GM21515 (cell line): Measurements from ENCODE around the gene EIF4B.

Experiments
- ATAC-seq: cut with Tn5 transposase; IDR thresholded peaks from one replicate; pipeline ENCODE4 v1.9.1; 2021; ENCODE audit not compliant: unreplicated experiment

The EIF4B gene

DNA sequence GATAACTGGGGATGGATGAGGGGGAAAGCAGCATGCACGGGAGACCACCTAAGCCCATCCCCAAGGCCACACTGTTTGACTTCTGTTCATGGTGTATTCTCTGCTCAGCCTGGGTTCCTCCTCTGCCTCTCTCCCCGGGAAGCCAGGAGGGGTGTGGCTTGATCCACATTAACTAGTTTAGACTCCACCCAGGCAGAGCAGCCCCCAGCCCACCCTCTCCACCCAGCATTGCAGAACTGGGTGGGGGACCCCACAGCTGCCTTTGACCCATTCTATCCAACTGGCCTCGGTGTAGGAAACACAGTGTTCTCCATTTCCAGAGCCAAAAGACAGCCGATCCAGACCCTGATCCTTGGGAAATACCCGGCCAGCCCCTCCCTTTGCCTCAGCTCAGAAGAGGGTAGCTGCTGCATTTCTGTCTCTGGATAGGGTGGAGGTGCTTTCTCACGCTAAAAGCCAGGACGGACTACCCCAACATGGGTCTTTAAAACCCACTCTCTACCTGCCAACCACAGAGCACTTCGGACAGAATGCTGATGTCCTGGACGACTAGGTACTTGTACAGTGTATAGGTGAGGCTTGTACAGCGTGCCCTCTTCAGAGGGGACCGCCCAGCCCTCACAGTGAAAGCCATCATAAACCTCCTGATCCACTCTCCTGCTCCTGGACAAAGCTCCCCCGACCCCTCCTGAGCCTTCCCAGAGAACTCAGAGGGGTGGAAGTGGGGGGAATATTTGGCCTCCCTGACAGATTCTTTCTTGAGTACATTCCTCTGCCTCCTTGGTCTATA is 63.6 kb downstream of the EIF4B start:
- ATAC-seq: no peak

DNA sequence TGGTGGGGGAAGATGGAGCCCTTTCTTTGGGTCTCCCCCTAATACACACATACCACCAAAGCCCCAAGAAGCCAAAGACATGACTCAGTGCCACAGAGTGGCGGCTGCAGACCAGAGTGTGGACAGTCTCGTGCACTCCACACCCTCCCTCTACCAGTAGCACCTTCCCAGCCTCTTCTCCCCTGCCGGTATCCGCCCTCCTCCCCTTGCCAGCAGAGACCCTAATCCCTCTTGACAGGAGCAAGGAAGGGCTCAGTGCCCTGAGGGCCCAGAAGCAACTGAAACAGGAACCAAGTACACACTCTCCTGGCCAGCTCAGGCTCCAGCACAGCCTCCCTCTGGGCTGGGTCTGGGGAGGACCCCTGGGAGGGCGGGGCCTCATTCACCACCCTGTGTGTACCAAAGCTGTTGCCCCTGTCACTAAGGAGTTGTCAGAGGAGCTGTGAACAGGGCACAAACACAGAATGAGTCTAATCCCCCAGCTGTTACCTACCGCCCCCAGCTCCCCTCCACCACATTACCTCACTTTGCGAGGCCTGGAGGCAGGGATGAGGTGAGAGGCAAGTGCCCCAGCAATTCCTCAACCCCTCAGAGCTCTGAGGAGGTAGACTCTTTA is 64.7 kb downstream of the EIF4B start:
- ATAC-seq: no peak

DNA sequence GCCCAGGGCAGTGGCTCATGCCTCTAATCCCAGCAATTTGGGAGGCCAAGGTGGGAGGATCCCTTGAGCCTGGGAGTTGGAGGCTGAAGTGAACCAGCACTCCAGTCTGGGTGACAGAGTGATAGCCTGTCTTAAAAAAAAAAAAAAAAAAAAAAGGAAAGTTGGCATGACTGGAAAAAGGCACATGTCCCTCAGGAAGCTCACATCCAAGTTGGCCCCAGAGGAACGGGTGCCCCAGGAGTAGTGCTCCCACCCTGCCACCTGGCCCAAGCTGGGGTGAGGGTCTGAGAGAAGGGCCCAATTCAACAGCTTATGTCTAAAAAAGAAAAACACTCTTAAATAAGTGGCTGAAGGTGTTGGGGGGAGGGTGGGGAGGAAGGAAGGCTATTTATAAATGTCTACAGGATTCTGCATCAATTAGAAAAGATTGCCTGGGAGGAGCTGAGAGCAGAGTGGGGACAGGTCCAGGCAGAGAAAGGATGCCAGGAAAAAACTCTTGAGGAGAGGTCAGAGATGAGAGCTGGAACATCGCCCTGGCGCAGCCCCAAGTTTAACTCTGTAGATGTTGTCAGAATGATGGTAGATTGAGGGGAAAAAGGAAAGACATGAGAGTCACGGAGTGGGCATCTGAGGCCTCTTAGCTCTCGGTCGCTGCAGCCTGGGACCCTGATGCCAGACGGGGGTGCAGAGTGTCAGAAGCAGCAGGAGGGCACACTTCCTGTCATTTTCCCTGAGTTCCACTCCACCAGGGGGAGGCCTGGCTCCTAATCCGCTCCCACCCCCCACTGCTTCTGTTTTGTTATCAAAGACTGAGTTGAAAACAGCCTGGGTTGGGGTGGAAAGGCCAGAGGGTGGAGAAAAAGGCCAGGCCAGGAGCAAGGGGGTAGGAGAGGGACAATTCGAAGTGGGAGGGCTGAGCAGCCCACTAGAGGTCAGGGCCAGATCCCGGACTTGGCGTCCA is 65.6 kb downstream of the EIF4B start:
- no peak for ATAC-seq

DNA sequence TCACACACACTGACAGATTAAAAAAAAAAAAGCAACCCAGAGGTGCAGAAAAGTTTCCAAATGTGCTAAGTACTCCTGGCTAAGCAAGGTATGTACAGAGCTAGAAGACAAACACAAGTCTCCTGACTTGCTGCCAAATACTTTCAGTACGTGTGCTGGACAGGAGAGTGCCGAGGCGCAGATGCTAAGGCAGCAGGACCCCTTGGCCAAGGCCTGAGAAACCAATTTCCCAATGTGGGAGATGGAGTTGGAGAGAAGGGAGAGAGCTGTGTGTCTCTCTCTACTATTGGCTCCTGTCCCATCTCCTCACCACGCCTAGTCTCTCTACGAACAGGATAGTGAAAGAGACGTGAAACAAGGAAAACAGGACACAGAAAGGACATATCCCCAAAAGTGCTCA is 67.6 kb downstream of the EIF4B start:
- no peak for ATAC-seq

DNA sequence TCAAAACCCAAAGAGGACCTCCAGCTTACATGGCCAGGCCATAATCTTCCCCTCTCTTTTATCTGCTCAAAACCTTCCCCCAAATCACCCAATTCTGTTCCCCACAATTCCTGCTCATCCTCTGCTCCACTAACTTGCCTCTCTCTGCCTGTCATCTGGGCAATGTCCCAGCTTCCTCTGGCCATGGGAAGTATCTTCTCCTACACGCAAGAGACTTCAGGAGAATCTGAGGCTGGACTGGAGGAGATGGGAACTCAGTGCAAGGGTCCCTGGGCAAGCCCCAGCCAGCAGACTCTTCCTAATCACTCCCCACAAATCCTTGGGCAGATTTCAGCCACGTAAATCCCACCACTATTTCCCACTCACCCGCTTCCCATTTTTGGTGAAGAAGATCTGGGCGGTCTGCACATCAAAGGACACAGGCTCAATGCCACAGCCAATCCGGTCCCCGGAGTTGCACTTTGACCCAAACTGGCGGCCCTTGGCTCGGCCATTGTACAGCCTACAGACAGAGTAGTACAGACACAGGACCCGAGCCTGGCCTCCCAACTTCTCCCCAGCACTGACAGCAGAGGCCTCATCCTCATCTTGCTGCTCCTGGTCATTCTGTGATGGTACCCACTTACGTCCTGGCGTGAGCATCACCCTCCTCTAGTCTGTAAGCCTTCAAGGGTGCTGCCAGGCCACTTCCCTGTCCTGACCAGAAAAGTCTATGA is 68.2 kb downstream of the EIF4B start:
- ATAC-seq: no peak

DNA sequence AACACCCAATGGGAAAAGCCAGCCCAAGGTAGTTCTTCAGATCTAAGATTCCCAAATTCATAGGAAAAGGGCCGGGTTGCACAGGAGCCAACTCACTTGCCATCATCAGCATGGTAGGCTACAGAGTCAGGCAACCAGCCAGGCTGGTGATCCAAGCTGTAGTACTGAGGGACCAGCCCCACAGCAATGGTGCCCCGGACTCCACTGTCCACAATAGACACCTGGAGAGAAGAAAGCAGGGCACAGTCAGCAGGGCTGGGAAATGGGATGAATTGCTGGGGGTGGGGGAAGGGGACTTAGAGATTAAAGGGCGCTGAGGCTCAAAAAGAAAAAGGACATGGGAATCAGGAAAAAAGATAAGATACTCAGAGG is 68.7 kb downstream of the EIF4B start:
- no peak for ATAC-seq

DNA sequence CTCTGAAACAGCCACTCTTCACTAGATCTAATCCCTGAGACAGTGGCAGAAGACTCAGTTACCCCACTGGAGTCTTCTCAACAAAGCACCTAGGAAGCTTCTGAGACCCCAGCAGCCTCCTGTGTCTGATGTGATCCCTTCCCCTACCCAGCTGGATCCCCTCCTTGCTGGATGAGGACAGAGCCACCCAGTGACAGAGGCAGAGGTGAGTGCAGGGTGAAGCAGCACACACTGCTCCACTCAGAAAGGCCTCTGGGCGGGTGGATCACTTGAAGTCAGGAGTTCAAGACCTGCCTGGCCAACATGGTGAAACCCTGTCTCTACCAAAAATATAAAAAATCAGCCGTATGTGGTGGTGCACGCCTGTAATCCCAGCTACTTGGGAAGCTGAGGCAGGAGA is 70.2 kb downstream of the EIF4B start:
- ATAC-seq: no peak

DNA sequence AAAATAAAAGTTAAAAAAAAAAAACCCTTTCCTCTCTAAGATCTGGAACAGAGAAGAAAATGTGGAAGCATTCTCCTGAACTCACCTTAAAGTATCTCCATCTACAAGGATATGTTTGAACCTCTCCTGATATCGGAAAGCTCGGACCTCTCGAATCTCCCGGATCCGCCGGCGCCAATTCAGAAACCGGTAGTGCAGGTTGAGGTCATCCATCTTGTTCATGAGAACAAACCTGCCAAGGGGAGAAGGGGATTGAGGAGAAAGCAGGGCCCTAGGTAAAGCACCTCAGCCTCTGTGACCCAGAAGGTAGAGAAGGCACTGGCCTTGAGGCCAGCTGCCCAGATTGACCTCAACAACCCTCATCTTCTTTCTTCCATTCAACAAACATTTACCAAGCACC is 70.8 kb downstream of the EIF4B start:
- no peak for ATAC-seq

DNA sequence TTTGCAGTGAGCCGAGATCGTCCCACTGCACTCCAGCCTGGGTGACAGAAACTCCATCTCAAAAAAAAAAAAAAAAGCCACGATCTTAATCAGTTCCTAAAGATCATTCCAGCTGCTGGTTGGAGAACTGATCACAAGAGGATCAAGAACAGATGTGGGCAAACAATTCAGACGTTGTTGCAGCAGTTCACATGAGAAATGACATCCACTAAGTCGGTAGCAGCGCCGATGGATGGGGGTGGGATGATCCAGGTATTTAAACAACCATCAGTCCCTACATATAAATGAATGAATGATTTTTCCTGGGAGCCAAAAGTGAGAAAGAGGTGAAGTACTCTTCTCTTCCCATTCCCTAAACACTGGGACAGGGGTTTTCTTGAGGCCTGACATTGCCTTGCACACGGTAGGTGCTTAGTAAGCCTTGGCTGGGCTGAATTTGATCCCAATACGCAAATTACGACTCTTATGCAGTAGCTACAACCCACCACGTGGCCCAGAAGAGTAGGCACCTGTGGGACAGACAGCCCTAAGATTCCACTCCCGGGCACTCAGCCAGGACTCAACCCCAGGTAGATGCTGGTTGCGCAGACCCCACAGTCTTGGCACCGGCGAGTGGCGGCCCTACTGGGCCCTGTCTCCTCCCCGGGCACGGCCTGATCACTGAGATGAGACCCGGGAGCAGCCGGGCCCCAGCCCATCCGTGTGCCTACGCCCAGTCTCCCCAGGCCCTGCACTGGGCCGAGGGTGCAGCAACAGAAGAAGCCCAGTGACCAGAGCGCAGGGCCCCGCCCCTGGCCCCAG is 72.4 kb downstream of the EIF4B start:
- peak; percentile 23 for ATAC-seq

DNA sequence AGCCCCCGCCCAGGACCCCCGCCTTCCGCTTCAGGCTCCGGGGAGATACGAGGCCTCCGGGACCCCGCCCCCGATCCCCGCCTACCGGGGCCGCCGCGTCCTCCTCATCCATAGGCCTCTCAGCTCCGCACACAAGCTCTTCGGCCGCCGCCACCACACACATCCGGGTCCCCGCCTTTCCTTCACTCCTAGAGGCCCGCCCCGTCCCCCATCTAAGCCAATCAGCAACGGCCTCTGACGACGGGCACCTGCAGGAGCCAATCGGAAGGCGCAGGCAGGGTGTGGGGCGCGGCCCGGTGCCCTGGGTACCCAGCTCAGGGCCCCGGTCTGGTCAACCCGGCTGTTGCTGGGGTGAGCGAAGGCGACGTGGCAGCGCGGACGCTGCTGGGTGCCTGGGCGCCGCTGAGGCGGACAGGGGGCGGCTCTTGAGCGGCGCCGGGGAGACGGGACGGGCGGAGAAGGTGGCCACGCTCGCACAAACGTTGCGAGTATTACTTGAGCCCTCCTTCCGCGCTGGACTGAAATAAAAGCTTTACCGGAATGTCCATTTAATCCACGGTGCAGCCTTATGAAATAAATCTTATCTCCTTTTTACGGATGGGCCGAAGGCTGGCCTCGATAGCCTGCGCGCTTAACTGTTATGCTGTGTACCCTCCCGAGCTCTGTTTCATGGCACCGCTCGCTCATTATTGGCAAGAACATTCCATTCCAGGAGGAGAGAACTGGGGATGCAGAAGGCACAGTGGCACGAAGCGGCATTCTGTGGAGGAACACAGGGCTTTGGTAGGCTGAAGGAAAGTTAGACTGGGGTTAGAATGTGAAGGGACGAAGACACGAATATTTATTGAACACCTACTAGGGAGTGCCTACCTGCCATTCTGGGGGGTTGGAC is 73.2 kb downstream of the EIF4B start, which contains the start of gene SPRYD3:
Gene SPRYD3 (minus strand): TSS at position 165 of the 892 bp plus-strand sequence. CDS start 57 bp downstream, at position 108.
- peak; percentile 99 for ATAC-seq

DNA sequence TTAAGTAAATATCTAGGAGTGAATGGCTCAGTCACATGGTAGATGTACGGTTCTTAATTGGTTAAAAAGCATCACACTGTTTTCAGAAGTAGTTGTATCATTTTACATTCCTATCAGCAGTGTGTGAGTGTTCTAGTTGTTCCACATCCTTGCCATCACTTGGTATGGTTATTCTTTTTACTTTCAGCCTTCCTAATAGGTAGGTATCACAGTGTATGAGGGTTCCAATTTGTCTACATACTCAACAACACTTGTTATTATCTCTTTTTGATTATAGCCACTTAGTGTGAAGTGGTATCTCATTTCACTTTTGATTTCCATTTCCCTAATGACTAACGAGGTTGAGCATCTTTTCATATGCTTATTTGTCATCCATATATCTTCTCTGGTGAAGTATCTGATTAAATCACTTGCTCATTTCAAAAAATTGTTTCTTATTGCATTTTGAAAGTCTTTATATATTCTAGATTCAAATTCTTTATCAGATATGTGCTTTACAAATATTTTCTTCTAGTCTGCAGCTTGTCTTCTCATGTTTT is 76.5 kb downstream of the EIF4B start:
- no peak for ATAC-seq

DNA sequence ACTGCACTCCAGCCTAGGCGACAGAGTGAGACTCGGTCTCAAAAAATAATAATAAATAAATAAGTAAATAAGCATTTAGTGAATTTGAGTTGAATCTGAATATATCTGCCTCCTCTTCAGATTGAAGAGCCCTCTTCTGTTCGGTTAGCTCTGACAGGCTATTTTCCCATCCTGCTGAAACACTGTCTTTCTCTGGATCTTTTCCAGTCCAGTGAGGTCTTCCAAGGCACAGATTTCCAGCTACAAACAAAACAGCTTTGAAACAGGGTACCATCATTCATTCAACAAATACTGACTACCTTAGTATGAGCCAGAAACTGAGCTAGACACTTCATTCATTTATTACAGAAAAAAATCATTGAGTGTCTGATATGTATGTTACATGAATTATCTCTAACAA is 80.1 kb downstream of the EIF4B start:
- ATAC-seq: no peak

DNA sequence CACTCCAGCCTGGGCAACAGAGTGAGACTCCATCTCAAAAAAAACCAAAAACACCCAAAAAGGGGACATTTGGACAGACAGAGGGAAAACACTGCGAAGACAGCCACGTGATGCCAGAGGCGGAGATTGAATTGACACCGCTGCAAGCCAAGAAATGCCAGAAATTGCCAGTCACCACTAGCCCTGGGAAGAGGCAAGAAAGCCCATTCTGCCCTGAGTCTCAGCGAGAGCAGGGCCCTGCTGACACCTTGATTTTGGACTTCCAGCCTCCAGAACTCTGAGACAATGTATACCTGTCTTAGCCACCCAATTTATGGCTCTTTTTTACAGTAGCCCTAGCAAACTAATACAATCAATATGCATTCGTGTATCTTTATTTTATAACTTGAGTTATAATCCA is 83.8 kb downstream of the EIF4B start:
- ATAC-seq: no peak

DNA sequence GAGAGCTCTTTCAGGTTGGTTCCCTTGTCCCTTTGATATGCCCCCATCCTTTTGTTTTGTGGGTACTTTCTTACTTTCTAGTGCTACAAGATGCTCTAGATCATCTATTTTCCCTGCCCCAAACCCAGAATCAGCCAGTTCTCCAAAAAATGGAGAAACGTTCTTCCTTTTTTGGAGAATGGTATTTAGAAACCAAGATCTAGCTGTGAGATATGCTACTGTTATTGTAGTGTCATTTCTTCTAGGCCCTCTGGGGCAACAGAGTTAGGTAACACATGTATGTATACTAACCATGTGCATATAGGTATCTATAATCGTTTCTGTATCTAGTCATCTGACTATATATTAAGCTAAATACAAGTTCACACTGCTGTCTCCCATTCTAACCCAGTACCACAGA is 84.3 kb downstream of the EIF4B start:
- ATAC-seq: no peak

DNA sequence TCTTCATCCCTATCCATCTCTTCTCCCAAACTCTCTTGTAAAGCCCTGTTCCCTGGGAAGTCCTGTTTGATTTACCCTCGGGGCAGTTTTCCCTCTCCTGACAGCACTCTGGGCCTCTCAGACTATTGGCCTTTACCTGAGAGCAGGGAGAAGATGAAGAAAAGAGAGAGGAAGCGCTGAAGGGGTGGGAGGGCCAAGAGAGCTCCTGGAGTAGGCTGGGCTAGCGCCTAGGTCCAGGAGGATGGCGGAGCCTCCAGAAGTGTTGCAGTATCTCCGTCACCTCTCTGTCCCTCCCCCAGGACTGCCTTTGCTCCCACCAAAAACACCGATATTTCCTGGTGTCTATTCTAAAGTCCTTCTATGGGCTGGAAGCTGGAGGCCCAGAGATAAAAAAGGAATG is 85.5 kb downstream of the EIF4B start:
- no peak for ATAC-seq
